PC-9 (cell line): ENCODE measurements around the gene NSMCE1. TPM values are rescaled to one million over a fixed set of nuclear protein-coding genes. Genes with fewer than 3 reads are reported as not detected.

Experiments
- BruUV-seq: library from RNA; stranded (reverse); fragments of 400-500 nt; replicated peaks from 2 replicates; lab custom pipeline; 2021; lab: Mats Ljungman, UMichigan
- CTCF ChIA-PET: fragments of 300-600 bp; sonication (Branson Sonifier 250); formaldehyde crosslinking; loops from one replicate; lab custom pipeline; 2022; ENCODE audit warnings: antibody characterized with exemption; lab: Charles Lee
- POLR2A ChIA-PET: fragments of 300-600 bp; sonication (Branson Sonifier 250); formaldehyde crosslinking; loops from one replicate; lab custom pipeline; 2022; ENCODE audit warnings: antibody characterized with exemption; ENCODE audit not compliant: unreplicated experiment; lab: Charles Lee
- DNase-seq, 2 experiments: peaks; one replicate each; pipeline versions ENCODE4 v3.0.0 to v3.0.0-alpha.2; 2015 to 2022; ENCODE audit warnings: mixed read lengths in 1 of 2
- H2AFZ ChIP-seq: fragments of 200-600 bp; sonication (generic); 2 replicates; pipeline ENCODE4 v1.8.1; 2017; ENCODE audit warnings: antibody characterized with exemption
- H3F3A ChIP-seq: fragments of 200-600 bp; sonication (generic); 2 replicates; pipeline ENCODE4 v1.8.1; 2017; ENCODE audit warnings: antibody characterized with exemption, mild to moderate bottlenecking, low read depth; ENCODE audit not compliant: insufficient read depth
- H3K27ac ChIP-seq: fragments of 200-600 bp; sonication (generic); 2 replicates; pipeline ENCODE4 v1.6.1; 2016; ENCODE audit warnings: mixed run types
- H3K27me3 ChIP-seq: fragments of 200-600 bp; sonication (generic); 2 replicates; pipeline ENCODE4 v1.6.1; 2016; ENCODE audit warnings: low read depth, mixed run types; ENCODE audit not compliant: insufficient read depth
- H3K36me3 ChIP-seq: fragments of 200-600 bp; sonication (generic); 2 replicates; pipeline ENCODE4 v1.6.1; 2016; ENCODE audit warnings: low read depth, mixed run types
- H3K4me1 ChIP-seq: fragments of 200-600 bp; sonication (generic); replicated peaks from 2 replicates; pipeline ENCODE4 v1.6.1; 2016; ENCODE audit warnings: mixed run types; ENCODE audit not compliant: insufficient read depth
- H3K4me2 ChIP-seq: fragments of 200-600 bp; sonication (generic); 2 replicates; pipeline ENCODE4 v1.6.1; 2017; ENCODE audit warnings: mixed run types
- H3K4me3 ChIP-seq: fragments of 200-600 bp; sonication (generic); 2 replicates; pipeline ENCODE4 v1.6.1; 2016; ENCODE audit warnings: mixed run types
- H3K79me2 ChIP-seq: fragments of 200-600 bp; sonication (generic); 2 replicates; pipeline ENCODE4 v1.6.1; 2017; ENCODE audit warnings: low read depth, mixed run types
- H3K9me2 ChIP-seq: fragments of 200-600 bp; sonication (generic); 2 replicates; pipeline ENCODE4 v1.8.1; 2017; ENCODE audit warnings: mild to moderate bottlenecking; ENCODE audit not compliant: insufficient read depth
- H3K9me3 ChIP-seq: fragments of 200-600 bp; sonication (generic); 2 replicates; pipeline ENCODE4 v1.8.1; 2016; ENCODE audit warnings: low read depth; ENCODE audit not compliant: insufficient read depth
- H4K20me1 ChIP-seq: fragments of 200-600 bp; sonication (generic); 2 replicates; pipeline ENCODE4 v1.8.1; 2017; ENCODE audit not compliant: insufficient read depth
- CTCF ChIP-seq: fragments of 200-600 bp; sonication (generic); conservative IDR thresholded peaks from 2 replicates; pipeline ENCODE4 v1.6.1; 2017; ENCODE audit warnings: mixed run types, antibody characterized with exemption, mild to moderate bottlenecking, moderate library complexity
- EZH2 ChIP-seq: fragments of 200-600 bp; sonication (generic); IDR thresholded peaks from 2 replicates; pipeline ENCODE4 v1.8.0; 2017; ENCODE audit warnings: antibody characterized with exemption, low read depth
- intact Hi-C: fragments of 100-400 bp; cut with micrococcal nuclease; formaldehyde crosslinking; loops from one replicate; pipeline ENCODE4 v1.10.0; 2022; ENCODE audit not compliant: unreplicated experiment
- total RNA-seq: library from RNA; stranded (reverse); gene quantifications from 2 replicates; pipeline ENCODE4 v1.2.3, GENCODE V29; 2021

Gene NSMCE1
- total RNA-seq, 1 experiment from 2014 or later = 114 TPM

GRCh38 chr16:27311897-27312303, 43.3 kb upstream of the NSMCE1 start:
- CTCF ChIA-PET = interaction anchor here (0.6 kb wide), 1 partner anchor 202 kb away, joined by 4 read pairs; no protein-coding TSS in a partner anchor
- Histone ChIP-seq H3K4me3 (no peak overlapping the region), H3K9me3 (peaks cover 13% of the 10 kb centered on the region; the same call in 1 of the 2 replicates), H3K79me2 (peaks cover 30% of the 10 kb centered on the region), H2AFZ (no peak overlapping the region), H3K27ac (no peak overlapping the region), H3K27me3 (no peaks in the 10 kb centered on the region), H3F3A (peaks cover 31% of the 10 kb centered on the region), H3K9me2 (no peaks in the 10 kb centered on the region), H3K4me2 (no peak overlapping the region), H4K20me1 (no peaks in the 10 kb centered on the region), H3K36me3 (no peaks in the 10 kb centered on the region), H3K4me1 (peaks cover 29% of the 10 kb centered on the region)
- no peak for DNase-seq
- TF ChIP-seq CTCF = no peak
- TF ChIP-seq EZH2 = no peak
- intact Hi-C loops = no loop called here
- POLR2A ChIA-PET = no interaction called here
- no TSS peak for BruUV-seq

GRCh38 chr16:27311448-27311830, 42.9 kb upstream of the NSMCE1 start:
- CTCF ChIA-PET = no interaction called here
- peaks cover 13% of the 10 kb centered on the region; the same call in 1 of the 2 replicates for H3K9me3 ChIP-seq
- peaks cover 25% of the 10 kb centered on the region for H3K79me2 ChIP-seq
- no peaks in the 10 kb centered on the region for H3K36me3 ChIP-seq
- intact Hi-C loops = no loop called here
- H3K27ac ChIP-seq = no peak overlapping the region
- peaks cover 25% of the 10 kb centered on the region for H3K4me1 ChIP-seq
- H3K27me3 ChIP-seq = no peaks in the 10 kb centered on the region
- no peak overlapping the region for H2AFZ ChIP-seq
- H3K9me2 ChIP-seq = no peaks in the 10 kb centered on the region
- no peak overlapping the region for H3K4me3 ChIP-seq
- TF ChIP-seq CTCF (no peak), EZH2 (no peak)
- POLR2A ChIA-PET = no interaction called here
- no TSS peak for BruUV-seq
- H3K4me2 ChIP-seq = no peak overlapping the region
- H4K20me1 ChIP-seq = no peaks in the 10 kb centered on the region
- H3F3A ChIP-seq = peaks cover 28% of the 10 kb centered on the region
- no peak for DNase-seq

- peaks cover 13% of the 10 kb centered on the region; the same call in 1 of the 2 replicates for H3K9me3 ChIP-seq
- H4K20me1 ChIP-seq = no peaks in the 10 kb centered on the region
- DNase-seq = no peak
- ChIA-PET POLR2A (no interaction called here), CTCF (no interaction called here)
- no TSS peak for BruUV-seq
- TF ChIP-seq EZH2 (no peak), CTCF (no peak)
- no peak overlapping the region for H3K4me3 ChIP-seq
- intact Hi-C loops = no loop called here
- peaks cover 21% of the 10 kb centered on the region for H3K79me2 ChIP-seq
- peaks cover 23% of the 10 kb centered on the region for H3F3A ChIP-seq
- H3K4me2 ChIP-seq = no peak overlapping the region
- no peaks in the 10 kb centered on the region for H3K36me3 ChIP-seq
- H3K9me2 ChIP-seq = no peaks in the 10 kb centered on the region
- H3K27ac ChIP-seq = no peak overlapping the region
- no peak overlapping the region for H2AFZ ChIP-seq
- no peaks in the 10 kb centered on the region for H3K27me3 ChIP-seq
- peaks cover 19% of the 10 kb centered on the region for H3K4me1 ChIP-seq
Observed at GRCh38 chr16:27310576-27311447, 42.2 kb upstream of the NSMCE1 start.
